ENCODE results near the gene STAG3. TPM values are rescaled to one million over a fixed set of nuclear protein-coding genes. Genes with fewer than 3 reads are reported as not detected.

The STAG3 gene
- total and polyA plus RNA-seq, 9 of the 15 experiments (the other 6 are each of a cell fraction or from before 2014, with no cell fraction given) = 0.54 to 2.5 (median 1.7) TPM

DNA sequence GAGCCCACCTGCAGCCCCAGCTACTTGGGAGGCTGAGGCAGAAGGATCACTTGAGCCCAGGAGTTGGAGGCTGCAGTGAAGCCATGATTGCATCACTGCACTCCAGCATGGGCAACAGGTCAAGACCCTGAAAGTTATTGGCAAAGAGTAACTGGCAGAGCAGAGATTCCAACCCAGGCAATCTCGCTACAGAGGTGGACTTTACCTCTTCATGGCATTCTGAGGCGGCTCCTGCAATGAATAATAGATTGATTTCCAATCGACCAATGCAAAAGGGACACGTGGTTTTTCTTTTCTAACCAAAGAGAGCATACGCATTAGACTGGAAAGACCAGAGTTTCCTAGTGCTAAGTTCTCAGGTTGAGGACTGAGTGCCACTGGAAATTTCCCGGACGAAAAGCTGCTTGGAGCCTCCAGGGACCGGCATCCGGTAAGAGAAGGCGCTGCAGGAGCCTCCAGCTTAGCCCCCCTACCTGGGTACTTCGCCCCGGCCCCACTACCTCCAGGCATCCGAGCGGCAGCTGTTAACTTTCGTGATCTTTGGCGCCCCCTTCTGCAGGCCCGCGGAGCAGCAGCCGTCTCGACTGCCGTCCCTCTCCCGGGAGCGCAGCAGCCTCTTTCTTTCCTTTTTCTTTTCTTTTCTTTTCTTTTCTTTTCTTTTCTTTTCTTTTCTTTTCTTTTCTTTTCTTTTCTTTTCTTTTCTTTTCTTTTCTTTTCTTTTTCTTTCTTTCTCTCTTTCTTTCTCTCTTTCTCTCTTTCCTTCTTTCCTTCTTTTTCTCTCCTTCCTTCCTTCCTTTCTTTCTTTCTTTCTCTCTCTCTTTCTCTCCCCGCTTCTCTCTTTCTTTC lies 46.9 kb upstream of the STAG3 start (continued):
- TF ChIP-seq, protein P1, sequence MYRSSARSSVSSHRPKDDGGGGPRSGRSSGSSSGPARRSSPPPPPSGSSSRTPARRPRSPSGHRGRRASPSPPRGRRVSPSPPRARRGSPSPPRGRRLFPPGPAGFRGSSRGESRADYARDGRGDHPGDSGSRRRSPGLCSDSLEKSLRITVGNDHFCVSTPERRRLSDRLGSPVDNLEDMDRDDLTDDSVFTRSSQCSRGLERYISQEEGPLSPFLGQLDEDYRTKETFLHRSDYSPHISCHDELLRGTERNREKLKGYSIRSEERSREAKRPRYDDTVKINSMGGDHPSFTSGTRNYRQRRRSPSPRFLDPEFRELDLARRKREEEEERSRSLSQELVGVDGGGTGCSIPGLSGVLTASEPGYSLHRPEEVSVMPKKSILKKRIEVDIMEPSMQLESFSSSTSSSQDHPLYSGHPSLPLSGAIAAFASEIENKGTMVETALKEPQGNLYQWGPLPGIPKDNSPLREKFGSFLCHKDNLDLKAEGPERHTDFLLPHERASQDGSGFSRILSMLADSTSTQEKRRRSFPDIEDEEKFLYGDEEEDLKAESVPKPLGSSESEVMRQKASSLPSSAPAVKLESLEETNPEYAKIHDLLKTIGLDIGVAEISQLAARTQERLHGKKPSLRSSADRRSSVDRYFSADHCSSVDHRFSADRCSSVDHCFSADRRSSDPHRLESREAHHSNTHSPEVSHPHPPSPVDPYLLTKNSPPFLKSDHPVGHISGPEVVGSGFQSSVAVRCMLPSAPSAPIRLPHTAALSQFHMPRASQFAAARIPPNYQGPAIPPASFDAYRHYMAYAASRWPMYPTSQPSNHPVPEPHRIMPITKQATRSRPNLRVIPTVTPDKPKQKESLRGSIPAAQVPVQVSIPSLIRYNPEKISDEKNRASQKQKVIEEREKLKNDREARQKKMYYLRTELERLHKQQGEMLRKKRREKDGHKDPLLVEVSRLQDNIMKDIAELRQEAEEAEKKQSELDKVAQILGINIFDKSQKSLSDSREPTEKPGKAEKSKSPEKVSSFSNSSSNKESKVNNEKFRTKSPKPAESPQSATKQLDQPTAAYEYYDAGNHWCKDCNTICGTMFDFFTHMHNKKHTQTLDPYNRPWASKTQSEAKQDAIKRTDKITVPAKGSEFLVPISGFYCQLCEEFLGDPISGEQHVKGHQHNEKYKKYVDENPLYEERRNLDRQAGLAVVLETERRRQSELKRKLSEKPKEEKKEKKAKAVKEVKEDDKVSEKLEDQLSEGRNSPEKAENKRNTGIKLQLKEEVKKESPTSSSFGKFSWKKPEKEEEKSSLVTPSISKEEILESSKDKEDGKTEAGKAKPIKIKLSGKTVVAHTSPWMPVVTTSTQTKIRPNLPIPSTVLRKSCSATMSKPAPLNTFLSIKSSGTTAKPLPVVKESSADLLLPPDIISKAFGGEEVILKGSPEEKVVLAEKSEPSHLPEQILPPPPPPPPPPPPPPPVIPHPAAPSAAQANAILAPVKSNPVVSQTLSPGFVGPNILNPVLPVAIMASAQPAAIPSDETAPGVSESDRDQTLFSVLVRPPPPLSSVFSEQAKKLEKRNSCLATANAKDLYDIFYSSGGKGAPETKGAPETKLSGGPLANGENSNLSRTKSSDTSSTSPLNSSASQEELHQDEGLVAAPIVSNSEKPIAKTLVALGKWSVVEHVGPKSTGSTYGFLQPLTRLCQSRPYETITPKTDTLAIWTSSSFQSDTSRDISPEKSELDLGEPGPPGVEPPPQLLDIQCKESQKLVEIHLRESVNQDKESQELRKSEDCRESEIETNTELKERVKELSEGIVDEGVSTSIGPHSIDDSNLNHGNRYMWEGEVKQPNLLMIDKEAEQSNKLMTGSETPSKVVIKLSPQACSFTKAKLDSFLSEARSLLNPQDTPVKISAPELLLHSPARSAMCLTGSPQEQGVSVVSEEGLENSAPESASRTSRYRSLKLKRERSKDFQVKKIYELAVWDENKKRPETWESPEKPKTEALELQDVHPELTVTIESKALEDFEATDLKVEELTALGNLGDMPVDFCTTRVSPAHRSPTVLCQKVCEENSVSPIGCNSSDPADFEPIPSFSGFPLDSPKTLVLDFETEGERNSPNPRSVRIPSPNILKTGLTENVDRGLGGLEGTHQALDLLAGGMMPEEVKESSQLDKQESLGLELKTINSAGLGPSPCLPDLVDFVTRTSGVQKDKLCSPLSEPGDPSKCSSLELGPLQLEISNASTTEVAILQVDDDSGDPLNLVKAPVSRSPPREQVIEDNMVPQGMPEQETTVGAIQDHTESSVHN (IDR thresholded peaks at IDR 0.05; ENCODE audit: borderline replicate concordance in 1 of 2, low read depth in 1 of 2) = no peak
- TF ChIP-seq HNRNPL (IDR thresholded peaks at IDR 0.05; ENCODE audit: low read depth, low read length) (no peak), CBX2 (IDR thresholded peaks at IDR 0.05; ENCODE audit: insufficient read depth, low read length, poor library complexity, severe bottlenecking) (no peak), CC2D1A (IDR thresholded peaks at IDR 0.05) (peak; percentile 92), ZNF175 (CRISPR knock-in tag; IDR thresholded peaks at IDR 0.05; ENCODE audit: low read depth) (no peak), FOS (IDR thresholded peaks at IDR 0.05; ENCODE audit: extremely low read depth, insufficient read length) (no peak), TCF7L2 (IDR thresholded peaks at IDR 0.05; ENCODE audit: low read depth, low read length) (no peak), MYBL2 (IDR thresholded peaks at IDR 0.05; ENCODE audit: low read depth) (no peak), MYBL2 (CRISPR knock-in tag; IDR thresholded peaks at IDR 0.05; ENCODE audit: borderline replicate concordance) (no peak), SMARCE1 (IDR thresholded peaks at IDR 0.05) (peak; percentile 62; the same call in 1 of the 2 replicates), HLTF (IDR thresholded peaks at IDR 0.05) (peak; percentile 83; the same call in 1 of the 2 replicates), JUN (IDR thresholded peaks at IDR 0.05; ENCODE audit: borderline replicate concordance, low read depth, low read length) (no peak), JUN (CRISPR knock-in tag; IDR thresholded peaks at IDR 0.05; ENCODE audit: borderline replicate concordance) (no peak), SRSF3 (IDR thresholded peaks at IDR 0.05; ENCODE audit: insufficient read depth, low read length) (no peak), ARNT (IDR thresholded peaks at IDR 0.05) (peak in 1 of 2 experiments; percentile 75; a peak in 2 of 4 replicates)
- TF ChIP-seq, protein P2, sequence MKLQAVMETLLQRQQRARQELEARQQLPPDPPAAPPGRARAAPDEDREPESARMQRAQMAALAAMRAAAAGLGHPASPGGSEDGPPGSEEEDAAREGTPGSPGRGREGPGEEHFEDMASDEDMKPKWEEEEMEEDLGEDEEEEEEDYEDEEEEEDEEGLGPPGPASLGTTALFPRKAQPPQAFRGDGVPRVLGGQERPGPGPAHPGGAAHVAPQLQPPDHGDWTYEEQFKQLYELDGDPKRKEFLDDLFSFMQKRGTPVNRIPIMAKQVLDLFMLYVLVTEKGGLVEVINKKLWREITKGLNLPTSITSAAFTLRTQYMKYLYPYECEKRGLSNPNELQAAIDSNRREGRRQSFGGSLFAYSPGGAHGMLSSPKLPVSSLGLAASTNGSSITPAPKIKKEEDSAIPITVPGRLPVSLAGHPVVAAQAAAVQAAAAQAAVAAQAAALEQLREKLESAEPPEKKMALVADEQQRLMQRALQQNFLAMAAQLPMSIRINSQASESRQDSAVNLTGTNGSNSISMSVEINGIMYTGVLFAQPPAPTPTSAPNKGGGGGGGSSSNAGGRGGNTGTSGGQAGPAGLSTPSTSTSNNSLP (IDR thresholded peaks at IDR 0.05; ENCODE audit: borderline replicate concordance, low read depth, low read length) = no peak
- TF ChIP-seq, protein P3, sequence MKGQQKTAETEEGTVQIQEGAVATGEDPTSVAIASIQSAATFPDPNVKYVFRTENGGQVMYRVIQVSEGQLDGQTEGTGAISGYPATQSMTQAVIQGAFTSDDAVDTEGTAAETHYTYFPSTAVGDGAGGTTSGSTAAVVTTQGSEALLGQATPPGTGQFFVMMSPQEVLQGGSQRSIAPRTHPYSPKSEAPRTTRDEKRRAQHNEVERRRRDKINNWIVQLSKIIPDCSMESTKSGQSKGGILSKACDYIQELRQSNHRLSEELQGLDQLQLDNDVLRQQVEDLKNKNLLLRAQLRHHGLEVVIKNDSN (CRISPR knock-in tag; IDR thresholded peaks at IDR 0.05) = peak; percentile 58

Data from K562 (cell line).